ENCODE results near the gene NBPF3. TPM values are rescaled to one million over a fixed set of nuclear protein-coding genes. Genes with fewer than 3 reads are reported as not detected.
"Not testable (repeated sequence)": the region's sequence is repeated elsewhere in the genome, so short reads cannot be mapped to it uniquely, and the experiment has no call there.

The NBPF3 gene
- total RNA-seq, 1 donor from 2014 or later: 15.0 TPM

GRCh38 chr1:21451981-21452411 is 12.1 kb downstream of the NBPF3 start:
- H3K9me3 Mint-ChIP-seq (ENCODE audit: low read depth): no peaks in the 10 kb centered on the region
- TF ChIP-seq, protein P1, sequence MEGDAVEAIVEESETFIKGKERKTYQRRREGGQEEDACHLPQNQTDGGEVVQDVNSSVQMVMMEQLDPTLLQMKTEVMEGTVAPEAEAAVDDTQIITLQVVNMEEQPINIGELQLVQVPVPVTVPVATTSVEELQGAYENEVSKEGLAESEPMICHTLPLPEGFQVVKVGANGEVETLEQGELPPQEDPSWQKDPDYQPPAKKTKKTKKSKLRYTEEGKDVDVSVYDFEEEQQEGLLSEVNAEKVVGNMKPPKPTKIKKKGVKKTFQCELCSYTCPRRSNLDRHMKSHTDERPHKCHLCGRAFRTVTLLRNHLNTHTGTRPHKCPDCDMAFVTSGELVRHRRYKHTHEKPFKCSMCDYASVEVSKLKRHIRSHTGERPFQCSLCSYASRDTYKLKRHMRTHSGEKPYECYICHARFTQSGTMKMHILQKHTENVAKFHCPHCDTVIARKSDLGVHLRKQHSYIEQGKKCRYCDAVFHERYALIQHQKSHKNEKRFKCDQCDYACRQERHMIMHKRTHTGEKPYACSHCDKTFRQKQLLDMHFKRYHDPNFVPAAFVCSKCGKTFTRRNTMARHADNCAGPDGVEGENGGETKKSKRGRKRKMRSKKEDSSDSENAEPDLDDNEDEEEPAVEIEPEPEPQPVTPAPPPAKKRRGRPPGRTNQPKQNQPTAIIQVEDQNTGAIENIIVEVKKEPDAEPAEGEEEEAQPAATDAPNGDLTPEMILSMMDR (IDR thresholded peaks at IDR 0.05): no peak
- no peak for DNase-seq (ENCODE audit: low spot score)
- H3K27me3 Mint-ChIP-seq (ENCODE audit: low read depth): no peaks in the 10 kb centered on the region
- no peak overlapping the region for H3K27ac Mint-ChIP-seq (ENCODE audit: unreplicated experiment)
- peaks cover 52% of the 10 kb centered on the region for H3K4me1 Mint-ChIP-seq (ENCODE audit: low read depth)
- H3K4me3 Mint-ChIP-seq (ENCODE audit: unreplicated experiment): no peak overlapping the region
- H3K36me3 Mint-ChIP-seq (ENCODE audit: low read depth): peaks cover 9% of the 10 kb centered on the region

DNA sequence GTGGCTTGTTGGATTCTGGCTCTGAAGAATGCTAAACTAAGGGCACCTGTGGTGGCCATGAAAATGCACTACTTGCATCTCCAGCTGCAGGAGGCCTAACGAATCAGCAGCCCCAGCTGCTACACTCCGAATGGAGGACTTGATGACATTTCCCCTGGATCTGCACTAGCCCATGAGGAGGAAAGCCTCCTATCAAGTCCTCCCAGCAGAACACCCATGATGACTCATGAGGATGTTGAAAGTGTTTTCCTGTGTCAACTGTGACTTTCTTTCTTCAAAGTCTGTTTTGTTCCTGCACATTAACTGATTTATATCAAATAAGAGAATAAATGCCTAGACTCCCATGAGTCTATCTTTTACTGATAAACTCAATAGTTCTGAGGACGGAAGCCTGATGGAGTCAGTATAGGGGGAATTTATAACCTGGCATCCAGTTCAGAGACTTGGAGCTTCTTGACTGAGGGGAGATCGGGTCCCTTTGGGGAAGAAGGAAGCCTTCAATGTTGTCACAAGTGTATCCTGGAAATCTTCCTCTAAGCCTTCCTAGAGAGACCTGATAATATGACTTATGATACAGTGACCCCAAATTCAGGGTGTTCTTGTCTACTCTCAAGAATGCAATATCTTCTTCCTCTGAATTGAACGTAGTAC is 14.2 kb downstream of the NBPF3 start:
- not testable (repeated sequence) for H3K36me3 Mint-ChIP-seq (ENCODE audit: low read depth); H3K27me3 Mint-ChIP-seq (ENCODE audit: low read depth); H3K4me3 Mint-ChIP-seq (ENCODE audit: unreplicated experiment); H3K9me3 Mint-ChIP-seq (ENCODE audit: low read depth); DNase-seq (ENCODE audit: low spot score)
- Mint-ChIP-seq H3K27ac (ENCODE audit: unreplicated experiment) (peak overlapping the region; percentile 81), H3K4me1 (ENCODE audit: low read depth) (peaks cover 52% of the 10 kb centered on the region)

GRCh38 chr1:21454904-21455303 is 15.0 kb downstream of the NBPF3 start:
- H3K4me1 Mint-ChIP-seq (ENCODE audit: low read depth): peaks cover 49% of the 10 kb centered on the region
- H3K27me3 Mint-ChIP-seq (ENCODE audit: low read depth); H3K27ac Mint-ChIP-seq (ENCODE audit: unreplicated experiment): not testable (repeated sequence)

DNA sequence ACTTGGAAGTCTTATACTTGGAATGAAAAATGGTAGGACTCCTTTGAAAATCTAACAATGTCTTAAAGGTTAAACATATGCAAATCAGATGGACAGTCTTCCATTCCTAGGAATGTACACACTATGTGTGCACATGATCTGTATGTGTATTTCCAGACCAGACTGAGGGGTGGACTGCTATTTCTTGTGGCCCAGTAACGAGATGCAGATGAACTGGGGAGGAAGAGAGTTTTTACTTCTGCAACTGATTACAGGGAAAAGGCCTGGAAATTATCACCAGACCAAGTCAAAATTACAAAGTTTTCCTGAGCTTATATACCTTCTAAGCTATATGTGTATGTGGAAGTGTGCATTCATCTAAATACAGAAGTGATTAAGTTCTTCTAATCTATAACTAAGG is 17.7 kb downstream of the NBPF3 start:
- TF ChIP-seq, protein P1 (IDR thresholded peaks at IDR 0.05): no peak
- no peaks in the 10 kb centered on the region for H3K9me3 Mint-ChIP-seq (ENCODE audit: low read depth)

More at GRCh38 chr1:21454904-21455303, 15.0 kb downstream of the NBPF3 start:
- DNase-seq (ENCODE audit: low spot score); H3K36me3 Mint-ChIP-seq (ENCODE audit: low read depth); H3K9me3 Mint-ChIP-seq (ENCODE audit: low read depth); H3K4me3 Mint-ChIP-seq (ENCODE audit: unreplicated experiment): not testable (repeated sequence)

DNA sequence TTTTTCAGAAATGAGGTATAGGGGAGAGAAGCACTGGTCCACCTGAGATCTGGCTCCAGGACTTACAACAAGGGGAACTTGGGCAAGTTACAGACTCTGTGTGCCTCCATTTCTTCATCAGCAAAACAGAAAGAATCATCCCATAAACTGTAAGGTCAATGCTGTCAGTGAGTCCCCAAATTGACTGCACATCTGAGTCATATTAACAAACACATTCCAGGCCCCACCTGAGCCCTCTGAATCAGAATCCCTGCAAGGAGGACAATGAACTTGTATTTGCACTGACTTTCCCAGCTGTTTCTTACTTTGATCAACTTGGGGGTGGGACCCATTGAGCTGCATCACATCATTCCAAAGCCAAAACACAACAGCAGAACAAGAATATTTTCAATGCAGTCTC is 25.2 kb downstream of the NBPF3 start:
- not testable (repeated sequence) for H3K27me3 Mint-ChIP-seq (ENCODE audit: low read depth); H3K4me1 Mint-ChIP-seq (ENCODE audit: low read depth); H3K27ac Mint-ChIP-seq (ENCODE audit: unreplicated experiment); H3K9me3 Mint-ChIP-seq (ENCODE audit: low read depth); DNase-seq (ENCODE audit: low spot score); H3K4me3 Mint-ChIP-seq (ENCODE audit: unreplicated experiment)
- peaks cover 13% of the 10 kb centered on the region for H3K36me3 Mint-ChIP-seq (ENCODE audit: low read depth)

More for the DNA sequence above, 17.7 kb downstream of the NBPF3 start:
- DNase-seq (ENCODE audit: low spot score): no peak
- H3K36me3 Mint-ChIP-seq (ENCODE audit: low read depth): peaks cover 6% of the 10 kb centered on the region
- H3K4me1 Mint-ChIP-seq (ENCODE audit: low read depth): peaks cover 25% of the 10 kb centered on the region
- H3K27ac Mint-ChIP-seq (ENCODE audit: unreplicated experiment): no peak overlapping the region
- H3K27me3 Mint-ChIP-seq (ENCODE audit: low read depth): no peaks in the 10 kb centered on the region
- no peak overlapping the region for H3K4me3 Mint-ChIP-seq (ENCODE audit: unreplicated experiment)

- H3K9me3 Mint-ChIP-seq (ENCODE audit: low read depth); DNase-seq (ENCODE audit: low spot score); H3K4me3 Mint-ChIP-seq (ENCODE audit: unreplicated experiment); H3K27ac Mint-ChIP-seq (ENCODE audit: unreplicated experiment); H3K27me3 Mint-ChIP-seq (ENCODE audit: low read depth); H3K4me1 Mint-ChIP-seq (ENCODE audit: low read depth): not testable (repeated sequence)
- peaks cover 19% of the 10 kb centered on the region for H3K36me3 Mint-ChIP-seq (ENCODE audit: low read depth)
Observed at GRCh38 chr1:21467946-21468345, 28.0 kb downstream of the NBPF3 start.

DNA sequence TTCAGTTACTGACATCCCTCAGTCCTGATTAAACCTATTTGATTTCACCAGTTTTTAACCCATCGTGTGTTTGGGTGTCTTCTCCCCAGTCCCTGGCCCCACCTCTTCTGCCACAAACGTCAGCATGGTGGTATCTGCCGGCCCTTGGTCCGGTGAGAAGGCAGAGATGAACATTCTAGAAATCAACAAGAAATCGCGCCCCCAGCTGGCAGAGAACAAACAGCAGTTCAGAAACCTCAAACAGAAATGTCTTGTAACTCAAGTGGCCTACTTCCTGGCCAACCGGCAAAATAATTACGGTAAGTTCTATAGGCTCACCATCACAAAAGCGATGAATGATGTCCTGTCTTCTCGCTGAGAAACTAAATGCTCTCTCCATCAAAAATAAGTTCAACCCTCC is 28.7 kb downstream of the NBPF3 start:
- no peak for DNase-seq (ENCODE audit: low spot score)
- Mint-ChIP-seq H3K27me3 (ENCODE audit: low read depth) (no peaks in the 10 kb centered on the region), H3K9me3 (ENCODE audit: low read depth) (no peaks in the 10 kb centered on the region), H3K27ac (ENCODE audit: unreplicated experiment) (no peak overlapping the region), H3K4me3 (ENCODE audit: unreplicated experiment) (no peak overlapping the region), H3K36me3 (ENCODE audit: low read depth) (peaks cover 22% of the 10 kb centered on the region), H3K4me1 (ENCODE audit: low read depth) (no peaks in the 10 kb centered on the region)
- TF ChIP-seq, protein P1 (IDR thresholded peaks at IDR 0.05): peak; percentile 72
